ENCODE data around the gene PLPPR1. TPM values are rescaled to one million over a fixed set of nuclear protein-coding genes. Genes with fewer than 3 reads are reported as not detected.

PLPPR1 gene
- total and polyA plus RNA-seq, 2 donors (not counting 1 experiment from before 2014, with no cell fraction given), result not detected

DNA sequence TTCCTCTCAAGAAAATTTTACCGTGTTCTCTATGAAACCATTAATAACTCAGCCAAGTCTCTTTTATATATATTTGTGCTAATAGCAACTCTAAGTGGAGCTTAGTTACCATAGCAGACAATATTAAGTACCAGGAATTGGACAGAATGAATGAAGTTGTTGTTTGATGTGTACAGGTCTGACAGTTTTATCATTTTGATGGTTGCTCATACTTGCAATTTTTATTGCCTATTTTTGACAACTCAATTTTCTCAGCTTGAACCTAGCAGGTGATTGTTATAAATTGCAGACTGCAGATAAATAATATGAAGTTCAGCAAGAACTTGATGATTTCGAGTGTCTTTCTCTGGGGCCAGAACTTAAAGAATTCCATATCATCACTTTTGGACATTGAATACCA, 163.2 kb downstream of the PLPPR1 start:
- Histone ChIP-seq H3K27ac (ENCODE audit: insufficient read depth, low read length) (no peak overlapping the region), H3K27me3 (ENCODE audit: control insufficient read depth, insufficient read depth, low read length) (no peaks in the 10 kb centered on the region), H2AFZ (ENCODE audit: low read length) (no peak overlapping the region), H3K4me3 (replicated peaks in 1 of 4; ENCODE audit: control extremely low read depth in 1 of 4, insufficient read depth in 1 of 4, low read depth in 3 of 4, low read length in 4 of 4) (no peak overlapping the region), H4K20me1 (ENCODE audit: control insufficient read depth, extremely low read depth, insufficient read depth, low read length) (no peaks in the 10 kb centered on the region), H3K4me1 (ENCODE audit: control insufficient read depth, extremely low read depth, insufficient read depth, low read length) (no peaks in the 10 kb centered on the region), H3K4me2 (ENCODE audit: extremely low read depth, insufficient read depth, low read length) (no peak overlapping the region), H3K36me3 (ENCODE audit: control insufficient read depth, insufficient read depth, low read length) (no peaks in the 10 kb centered on the region), H3K79me2 (ENCODE audit: control insufficient read depth, insufficient read depth, low read length) (no peaks in the 10 kb centered on the region), H3K9ac (ENCODE audit: insufficient read depth, low read length) (no peak overlapping the region), H3K9me3 (ENCODE audit: control insufficient read depth, insufficient read depth, low read depth, low read length) (no peaks in the 10 kb centered on the region)
- DNase-seq (ENCODE audit: low read depth in 2 of 2), result no peak
- TF ChIP-seq, protein P1, sequence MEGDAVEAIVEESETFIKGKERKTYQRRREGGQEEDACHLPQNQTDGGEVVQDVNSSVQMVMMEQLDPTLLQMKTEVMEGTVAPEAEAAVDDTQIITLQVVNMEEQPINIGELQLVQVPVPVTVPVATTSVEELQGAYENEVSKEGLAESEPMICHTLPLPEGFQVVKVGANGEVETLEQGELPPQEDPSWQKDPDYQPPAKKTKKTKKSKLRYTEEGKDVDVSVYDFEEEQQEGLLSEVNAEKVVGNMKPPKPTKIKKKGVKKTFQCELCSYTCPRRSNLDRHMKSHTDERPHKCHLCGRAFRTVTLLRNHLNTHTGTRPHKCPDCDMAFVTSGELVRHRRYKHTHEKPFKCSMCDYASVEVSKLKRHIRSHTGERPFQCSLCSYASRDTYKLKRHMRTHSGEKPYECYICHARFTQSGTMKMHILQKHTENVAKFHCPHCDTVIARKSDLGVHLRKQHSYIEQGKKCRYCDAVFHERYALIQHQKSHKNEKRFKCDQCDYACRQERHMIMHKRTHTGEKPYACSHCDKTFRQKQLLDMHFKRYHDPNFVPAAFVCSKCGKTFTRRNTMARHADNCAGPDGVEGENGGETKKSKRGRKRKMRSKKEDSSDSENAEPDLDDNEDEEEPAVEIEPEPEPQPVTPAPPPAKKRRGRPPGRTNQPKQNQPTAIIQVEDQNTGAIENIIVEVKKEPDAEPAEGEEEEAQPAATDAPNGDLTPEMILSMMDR (conservative IDR thresholded peaks at IDR 0.05 in 1 of 2, IDR thresholded peaks at IDR 0.05 in 1 of 2; ENCODE audit: low read depth in 1 of 2, low read length in 2 of 2), result no peak
- TF ChIP-seq EZH2 (IDR thresholded peaks at IDR 0.05; ENCODE audit: low read length, missing control alignments), result no peak

DNA sequence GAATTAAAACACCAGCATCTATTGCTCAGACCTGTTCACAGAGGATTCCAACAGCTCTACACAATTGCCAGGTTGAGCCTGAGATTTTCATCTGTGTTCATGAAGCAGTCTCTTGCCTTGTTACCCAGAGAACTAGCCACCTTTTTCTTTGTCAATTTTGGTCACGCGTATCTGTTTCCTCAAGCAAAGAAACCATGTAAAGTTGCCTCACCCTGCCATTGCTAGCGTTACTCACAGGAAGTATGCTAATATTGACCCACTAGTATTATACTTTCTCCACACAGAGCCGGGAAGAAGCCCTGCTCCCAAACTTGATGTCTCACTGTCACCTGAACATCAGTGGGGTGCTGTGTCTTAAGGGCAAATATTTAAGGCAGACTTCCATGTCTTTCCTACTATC, 168.5 kb downstream of the PLPPR1 start:
- Histone ChIP-seq H2AFZ (ENCODE audit: low read length) (no peak overlapping the region), H3K4me2 (ENCODE audit: extremely low read depth, insufficient read depth, low read length) (no peak overlapping the region), H3K27me3 (ENCODE audit: control insufficient read depth, insufficient read depth, low read length) (no peaks in the 10 kb centered on the region), H3K27ac (ENCODE audit: insufficient read depth, low read length) (no peak overlapping the region), H3K4me1 (ENCODE audit: control insufficient read depth, extremely low read depth, insufficient read depth, low read length) (no peaks in the 10 kb centered on the region), H3K4me3 (replicated peaks in 1 of 4; ENCODE audit: control extremely low read depth in 1 of 4, insufficient read depth in 1 of 4, low read depth in 3 of 4, low read length in 4 of 4) (no peak overlapping the region), H3K9me3 (ENCODE audit: control insufficient read depth, insufficient read depth, low read depth, low read length) (no peaks in the 10 kb centered on the region), H3K36me3 (ENCODE audit: control insufficient read depth, insufficient read depth, low read length) (no peaks in the 10 kb centered on the region), H4K20me1 (ENCODE audit: control insufficient read depth, extremely low read depth, insufficient read depth, low read length) (no peaks in the 10 kb centered on the region), H3K79me2 (ENCODE audit: control insufficient read depth, insufficient read depth, low read length) (no peaks in the 10 kb centered on the region), H3K9ac (ENCODE audit: insufficient read depth, low read length) (no peak overlapping the region)
- DNase-seq (ENCODE audit: low read depth in 2 of 2), result no peak
- TF ChIP-seq, protein P1 (conservative IDR thresholded peaks at IDR 0.05 in 1 of 2, IDR thresholded peaks at IDR 0.05 in 1 of 2; ENCODE audit: low read depth in 1 of 2, low read length in 2 of 2), result no peak
- no peak for TF ChIP-seq EZH2 (IDR thresholded peaks at IDR 0.05; ENCODE audit: low read length, missing control alignments)

DNA sequence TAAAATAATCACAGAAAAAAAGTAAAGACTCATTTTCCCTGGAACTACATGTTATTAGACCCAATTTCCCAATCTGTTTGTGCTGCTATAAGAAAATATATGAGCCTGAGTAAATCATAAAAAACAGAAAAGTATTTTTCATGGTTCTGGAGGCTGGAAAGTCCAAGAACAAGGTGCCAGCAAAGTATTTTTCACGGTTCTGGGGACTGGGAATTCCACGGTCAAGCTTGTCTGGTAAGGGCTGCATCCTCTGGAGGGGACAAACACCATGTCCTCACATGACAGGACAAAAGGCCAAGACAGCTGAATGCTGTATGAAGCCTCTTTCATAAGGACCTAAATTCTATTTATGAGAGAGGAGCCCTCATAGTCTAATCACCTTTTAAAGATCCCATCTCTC, 172.3 kb downstream of the PLPPR1 start:
- Histone ChIP-seq H3K9me3 (ENCODE audit: control insufficient read depth, insufficient read depth, low read depth, low read length) (no peaks in the 10 kb centered on the region), H3K4me2 (ENCODE audit: extremely low read depth, insufficient read depth, low read length) (no peak overlapping the region), H3K4me3 (replicated peaks in 1 of 4; ENCODE audit: control extremely low read depth in 1 of 4, insufficient read depth in 1 of 4, low read depth in 3 of 4, low read length in 4 of 4) (no peak overlapping the region), H3K9ac (ENCODE audit: insufficient read depth, low read length) (no peak overlapping the region), H3K27me3 (ENCODE audit: control insufficient read depth, insufficient read depth, low read length) (no peaks in the 10 kb centered on the region), H3K79me2 (ENCODE audit: control insufficient read depth, insufficient read depth, low read length) (no peaks in the 10 kb centered on the region), H3K36me3 (ENCODE audit: control insufficient read depth, insufficient read depth, low read length) (no peaks in the 10 kb centered on the region), H4K20me1 (ENCODE audit: control insufficient read depth, extremely low read depth, insufficient read depth, low read length) (no peaks in the 10 kb centered on the region), H3K27ac (ENCODE audit: insufficient read depth, low read length) (no peak overlapping the region), H3K4me1 (ENCODE audit: control insufficient read depth, extremely low read depth, insufficient read depth, low read length) (no peaks in the 10 kb centered on the region), H2AFZ (ENCODE audit: low read length) (no peak overlapping the region)
- no peak for DNase-seq (ENCODE audit: low read depth in 2 of 2)
- TF ChIP-seq EZH2 (IDR thresholded peaks at IDR 0.05; ENCODE audit: low read length, missing control alignments), result no peak
- TF ChIP-seq, protein P1 (conservative IDR thresholded peaks at IDR 0.05 in 1 of 2, IDR thresholded peaks at IDR 0.05 in 1 of 2; ENCODE audit: low read depth in 1 of 2, low read length in 2 of 2), result no peak
